SKM-1 treated with dmso at 0.1 percent for 144 hours (cell line): Measurements from ENCODE around the gene PIK3R3.
A peak's percentile ranks its signal among the peaks of the same experiment; 100 is the strongest.

Experiments
- DNase-seq: peaks from one replicate; lab custom pipeline; 2025; ENCODE audit not compliant: unreplicated experiment; lab: John Stamatoyannopoulos, UW

The PIK3R3 gene

GRCh38 chr1:46132529-46133180 lies at the start of gene PIK3R3:
TSS of gene PIK3R3 (minus strand) at chr1:46132629. CDS start at chr1:46131952, 677 bp downstream.
- DNase-seq, result peak; percentile 98

GRCh38 chr1:46181343-46182260 lies 49.2 kb upstream of the PIK3R3 start:
- no peak for DNase-seq

GRCh38 chr1:46180082-46180616 lies 47.7 kb upstream of the PIK3R3 start:
- DNase-seq, result no peak

GRCh38 chr1:46179138-46180081 lies 47.0 kb upstream of the PIK3R3 start:
- DNase-seq, result peak; percentile 60

GRCh38 chr1:46176211-46176865 lies 43.9 kb upstream of the PIK3R3 start, which contains the start of gene P3R3URF:
TSS of gene P3R3URF (minus strand) at chr1:46176488. CDS start at chr1:46176471, 17 bp downstream.
- no peak for DNase-seq

- DNase-seq, result no peak
Measured at GRCh38 chr1:46175243-46175642, 42.8 kb upstream of the PIK3R3 start.

GRCh38 chr1:46174448-46175231 lies 42.2 kb upstream of the PIK3R3 start, which contains the start of gene TSPAN1:
TSS of gene TSPAN1 (plus strand) at chr1:46175087. CDS start at chr1:46181108, 6,021 bp downstream.
- no peak for DNase-seq

- peak; percentile 27 for DNase-seq
Measured at GRCh38 chr1:46173361-46173856, 41.0 kb upstream of the PIK3R3 start.

- no peak for DNase-seq
Measured at GRCh38 chr1:46172321-46172720, 39.9 kb upstream of the PIK3R3 start.

- no peak for DNase-seq
Measured at GRCh38 chr1:46171871-46172270, 39.4 kb upstream of the PIK3R3 start.

- DNase-seq, result no peak
Measured at GRCh38 chr1:46171351-46171750, 38.9 kb upstream of the PIK3R3 start.

- no peak for DNase-seq
Measured at GRCh38 chr1:46169811-46170454, 37.5 kb upstream of the PIK3R3 start.

- no peak for DNase-seq
Measured at GRCh38 chr1:46168477-46168876, 36.0 kb upstream of the PIK3R3 start.

- DNase-seq, result no peak
Measured at GRCh38 chr1:46166521-46167462, 34.4 kb upstream of the PIK3R3 start.

- no peak for DNase-seq
Measured at GRCh38 chr1:46160212-46160611, 27.8 kb upstream of the PIK3R3 start.

GRCh38 chr1:46159516-46159915 lies 27.1 kb upstream of the PIK3R3 start:
- DNase-seq, result no peak
